Endothelial cell of umbilical vein (primary cell): ENCODE data around the gene UBE3D. TPM values are rescaled to one million over a fixed set of nuclear protein-coding genes. Genes with fewer than 3 reads are reported as not detected.

ENCODE experiments used
- BruUV-seq: library from RNA; stranded (reverse); fragments of 400-500 nt; replicated peaks from 2 replicates; lab custom pipeline; 2021; lab: Mats Ljungman, UMichigan
- CTCF ChIA-PET: fragments of 300-600, 350-600 bp; sonication (Branson Sonifier 250); formaldehyde crosslinking; loops from one replicate; lab custom pipeline; 2021; ENCODE audit warnings: antibody characterized with exemption, inconsistent platforms; lab: Charles Lee
- POLR2A ChIA-PET: fragments of 300-600, 350-600 bp; sonication (Branson Sonifier 250); formaldehyde crosslinking; loops from one replicate; lab custom pipeline; 2021; ENCODE audit warnings: antibody characterized with exemption, inconsistent platforms; lab: Charles Lee
- DNase-seq: peaks from one replicate; pipeline ENCODE4 v3.0.0-alpha.2; 2011; ENCODE audit warnings: low read depth, low spot score
- FAIRE-seq: peaks from 2 replicates; lab custom pipeline; 2011; peaks lifted over from hg19 to GRCh38; lab: Jason Lieb, UNC
- H2AFZ ChIP-seq: 2 replicates; pipeline ENCODE4 v1.6.0; 2012; ENCODE audit warnings: low read depth, low read length, control low read depth, inconsistent platforms
- H3K27ac ChIP-seq: 2 replicates; pipeline ENCODE4 v1.5.1; 2011; ENCODE audit warnings: low read depth, mild to moderate bottlenecking, control low read depth, low read length, moderate library complexity; ENCODE audit not compliant: insufficient read depth
- H3K27me3 ChIP-seq, 2 experiments: 2 replicates each; pipeline versions ENCODE4 v1.6.0 to v1.6.1; 2011; ENCODE audit warnings: low read length in 2 of 2, mixed read lengths in 1 of 2; ENCODE audit not compliant: control insufficient read depth in 2 of 2, insufficient read depth in 2 of 2
- H3K36me3 ChIP-seq, 2 experiments: 2 replicates in 1 of 2; 3 replicates in 1 of 2; pipeline ENCODE4 v1.5.1; 2011; ENCODE audit warnings: low read length in 2 of 2, mild to moderate bottlenecking in 1 of 2, moderate library complexity in 1 of 2; ENCODE audit not compliant: control insufficient read depth in 2 of 2, insufficient read depth in 2 of 2; ENCODE audit errors: extremely low read depth in 1 of 2
- H3K4me1 ChIP-seq: 3 replicates; pipeline ENCODE4 v1.5.1; 2011; ENCODE audit warnings: mild to moderate bottlenecking, low read length; ENCODE audit not compliant: control insufficient read depth, insufficient read depth; ENCODE audit errors: extremely low read depth
- H3K4me2 ChIP-seq: 2 replicates; pipeline ENCODE4 v1.6.1; 2011; ENCODE audit warnings: low read length, control low read depth, mixed read lengths; ENCODE audit not compliant: insufficient read depth
- H3K4me3 ChIP-seq, 3 experiments: fragments of 200-600 bp in 1 of 3; sonication (generic), shearing (Covaris generic) in 1 of 3; replicated peaks in 1 of 3; 2 replicates each; pipeline ENCODE4 v1.5.1; 2011 to 2016; ENCODE audit warnings: control low read depth in 3 of 3, low read length in 3 of 3, mild to moderate bottlenecking in 2 of 3, inconsistent platforms in 1 of 3, low read depth in 1 of 3, moderate library complexity in 1 of 3; ENCODE audit not compliant: insufficient read depth in 1 of 3
- H3K79me2 ChIP-seq: 2 replicates; pipeline ENCODE4 v1.6.0; 2012; ENCODE audit warnings: low read length, inconsistent platforms; ENCODE audit not compliant: control insufficient read depth, insufficient read depth
- H3K9ac ChIP-seq: replicated peaks from 2 replicates; pipeline ENCODE3; 2011; ENCODE audit warnings: low read length, control low read depth; ENCODE audit not compliant: insufficient read depth; ENCODE audit errors: extremely low read depth
- H3K9me1 ChIP-seq: replicated peaks from 3 replicates; pipeline ENCODE4 v1.6.0; 2011; ENCODE audit warnings: mild to moderate bottlenecking, low read length; ENCODE audit not compliant: control insufficient read depth, insufficient read depth; ENCODE audit errors: extremely low read depth
- H3K9me3 ChIP-seq: replicated peaks from 2 replicates; pipeline ENCODE4 v1.5.1; 2012; ENCODE audit warnings: low read length, inconsistent platforms; ENCODE audit not compliant: control insufficient read depth, insufficient read depth
- H4K20me1 ChIP-seq: replicated peaks from 2 replicates; pipeline ENCODE3; 2011; ENCODE audit warnings: mild to moderate bottlenecking, low read length; ENCODE audit not compliant: control insufficient read depth, insufficient read depth; ENCODE audit errors: extremely low read depth
- EZH2 ChIP-seq: IDR thresholded peaks from 2 replicates; pipeline ENCODE4 v1.6.1; 2012; ENCODE audit warnings: borderline replicate concordance, low read depth, mild to moderate bottlenecking, moderate library complexity, low read length, inconsistent platforms; ENCODE audit not compliant: severe bottlenecking
- FOS ChIP-seq: IDR thresholded peaks from 2 replicates; pipeline ENCODE4 v1.6.1; 2011; ENCODE audit warnings: mild to moderate bottlenecking, low read length, moderate library complexity, borderline replicate concordance; ENCODE audit not compliant: insufficient read depth
- GATA2 ChIP-seq: IDR thresholded peaks from 2 replicates; pipeline ENCODE4 v1.7.0; 2011; ENCODE audit warnings: low read depth, mild to moderate bottlenecking, moderate library complexity, mixed read lengths, low read length; ENCODE audit not compliant: insufficient read length, insufficient read depth
- JUN ChIP-seq: IDR thresholded peaks from 2 replicates; pipeline ENCODE4 v1.6.1; 2011; ENCODE audit warnings: borderline replicate concordance, low read depth; ENCODE audit not compliant: insufficient read length, insufficient read depth
- MYC ChIP-seq: IDR thresholded peaks from one replicate; pipeline ENCODE4 v1.6.1; 2011; ENCODE audit warnings: mild to moderate bottlenecking, low read depth, low read length
- POLR2A ChIP-seq: IDR thresholded peaks from 2 replicates; pipeline ENCODE4 v1.6.1; 2012; ENCODE audit warnings: low read depth, mild to moderate bottlenecking, control low read depth, low read length
- POLR2AphosphoS5 ChIP-seq: IDR thresholded peaks from 2 replicates; pipeline ENCODE4 v1.6.1; 2012; ENCODE audit warnings: low read depth, mild to moderate bottlenecking, control low read depth, low read length, moderate library complexity; ENCODE audit not compliant: insufficient read depth
- dilution Hi-C: fragments of 300-500 bp; cut with MboI; formaldehyde crosslinking; loops from one replicate; pipeline ENCODE4 v1.15.0; 2019; ENCODE audit warnings: low sequenced_read_pairs; ENCODE audit not compliant: extremely low pct_ligation_motif_present
- intact Hi-C: fragments of 100-400 bp; cut with micrococcal nuclease; formaldehyde crosslinking; loops from one replicate; pipeline ENCODE4 v1.10.0; 2022
- polyA plus RNA-seq, 4 experiments: library from polyadenylated mRNA; depleted of rRNA in 3 of 4; stranded (reverse) in 3 of 4; unstranded in 1 of 4; fragments of >200 nt; gene quantifications; 2 replicates each; pipeline versions ENCODE4 v1.2.1 to v1.2.3, GENCODE V29; 2011 to 2012; ENCODE audit warnings: missing spikeins in 1 of 4
- total RNA-seq: library from RNA; stranded (reverse); gene quantifications from 2 replicates; pipeline ENCODE4 v1.2.3, GENCODE V29; 2021
- TF ChIP-seq, protein P1 (sequence below), 2 donors: IDR thresholded peaks; 1 replicate in 1 of 2; 2 replicates in 1 of 2; pipeline ENCODE4 v1.5.1; 2011; ENCODE audit warnings: low read length in 2 of 2, mild to moderate bottlenecking in 2 of 2, moderate library complexity in 2 of 2, control low read depth in 1 of 2, inconsistent platforms in 1 of 2, low read depth in 1 of 2; ENCODE audit not compliant: insufficient read depth in 1 of 2; ENCODE audit errors: extremely low read depth in 1 of 2
- TF ChIP-seq, protein P2 (sequence below): IDR thresholded peaks from 2 replicates; pipeline ENCODE4 v1.6.1; 2011; ENCODE audit not compliant: insufficient read depth, insufficient read length

UBE3D gene
- total and polyA plus RNA-seq, 2 donors (not counting 3 experiments of a cell fraction or from before 2014, with no cell fraction given), result 1.9 to 6.2 TPM

DNA sequence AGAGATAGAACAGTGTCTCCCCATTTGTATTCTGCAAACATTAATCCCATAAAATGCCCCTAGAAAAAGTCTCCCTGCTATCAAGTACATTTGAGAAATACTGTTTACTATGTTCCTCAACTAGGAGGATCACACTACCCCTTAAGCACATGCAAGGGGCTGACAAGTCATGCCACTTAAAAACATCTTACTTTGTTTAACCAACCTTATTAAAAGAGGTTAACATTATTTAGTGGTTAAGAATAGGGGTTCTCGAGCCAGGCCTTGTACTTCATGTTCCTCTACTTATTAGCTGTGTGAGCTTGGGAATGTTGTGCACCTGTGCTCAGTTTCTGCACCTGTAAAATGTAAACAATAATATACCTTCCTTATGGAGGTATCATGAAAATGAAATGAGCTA, 113.7 kb downstream of the UBE3D start:
- H3K9me1 ChIP-seq, result no peaks in the 10 kb centered on the region
- no peak overlapping the region for H3K4me2 ChIP-seq
- intact Hi-C loops (no loop called here), dilution Hi-C loops (no loop called here)
- no peaks in the 10 kb centered on the region for H3K79me2 ChIP-seq
- no peaks in the 10 kb centered on the region for H3K27me3 ChIP-seq
- DNase-seq (no peak), FAIRE-seq (no peak)
- BruUV-seq, result no TSS peak
- H3K27ac ChIP-seq, result no peak overlapping the region
- no peak overlapping the region for H3K9ac ChIP-seq
- peaks cover 0 to 2% of the 10 kb centered on the region in 2 experiments for H3K36me3 ChIP-seq
- H2AFZ ChIP-seq, result no peak overlapping the region
- no peak for TF ChIP-seq MYC
- TF ChIP-seq, protein P1, sequence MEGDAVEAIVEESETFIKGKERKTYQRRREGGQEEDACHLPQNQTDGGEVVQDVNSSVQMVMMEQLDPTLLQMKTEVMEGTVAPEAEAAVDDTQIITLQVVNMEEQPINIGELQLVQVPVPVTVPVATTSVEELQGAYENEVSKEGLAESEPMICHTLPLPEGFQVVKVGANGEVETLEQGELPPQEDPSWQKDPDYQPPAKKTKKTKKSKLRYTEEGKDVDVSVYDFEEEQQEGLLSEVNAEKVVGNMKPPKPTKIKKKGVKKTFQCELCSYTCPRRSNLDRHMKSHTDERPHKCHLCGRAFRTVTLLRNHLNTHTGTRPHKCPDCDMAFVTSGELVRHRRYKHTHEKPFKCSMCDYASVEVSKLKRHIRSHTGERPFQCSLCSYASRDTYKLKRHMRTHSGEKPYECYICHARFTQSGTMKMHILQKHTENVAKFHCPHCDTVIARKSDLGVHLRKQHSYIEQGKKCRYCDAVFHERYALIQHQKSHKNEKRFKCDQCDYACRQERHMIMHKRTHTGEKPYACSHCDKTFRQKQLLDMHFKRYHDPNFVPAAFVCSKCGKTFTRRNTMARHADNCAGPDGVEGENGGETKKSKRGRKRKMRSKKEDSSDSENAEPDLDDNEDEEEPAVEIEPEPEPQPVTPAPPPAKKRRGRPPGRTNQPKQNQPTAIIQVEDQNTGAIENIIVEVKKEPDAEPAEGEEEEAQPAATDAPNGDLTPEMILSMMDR (IDR thresholded peaks at IDR 0.05; ENCODE audit: extremely low read depth in 1 of 2, insufficient read depth in 1 of 2, low read depth in 1 of 2, low read length in 2 of 2), result no peak
- no peak for TF ChIP-seq EZH2
- TF ChIP-seq FOS, result no peak
- TF ChIP-seq JUN, result no peak
- no peak for TF ChIP-seq GATA2
- no peak for TF ChIP-seq POLR2A
- TF ChIP-seq, protein P2, sequence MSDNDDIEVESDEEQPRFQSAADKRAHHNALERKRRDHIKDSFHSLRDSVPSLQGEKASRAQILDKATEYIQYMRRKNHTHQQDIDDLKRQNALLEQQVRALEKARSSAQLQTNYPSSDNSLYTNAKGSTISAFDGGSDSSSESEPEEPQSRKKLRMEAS, result no peak
- TF ChIP-seq POLR2AphosphoS5, result no peak
- no peak overlapping the region for H3K4me3 ChIP-seq
- no peaks in the 10 kb centered on the region for H4K20me1 ChIP-seq
- no peaks in the 10 kb centered on the region for H3K9me3 ChIP-seq
- POLR2A ChIA-PET, result no interaction called here
- CTCF ChIA-PET, result no interaction called here
- no peaks in the 10 kb centered on the region for H3K4me1 ChIP-seq
